HG03432 (cell line): ENCODE data around the gene TNFRSF8.
"Not testable (repeated sequence)": the region's sequence is repeated elsewhere in the genome, so short reads cannot be mapped to it uniquely, and the experiment has no call there.

Experiments used
- ATAC-seq: cut with Tn5 transposase; IDR thresholded peaks from one replicate; pipeline ENCODE4 v1.9.1; 2021; ENCODE audit warnings: mild to moderate bottlenecking, moderate library complexity; ENCODE audit not compliant: unreplicated experiment

Gene TNFRSF8

DNA sequence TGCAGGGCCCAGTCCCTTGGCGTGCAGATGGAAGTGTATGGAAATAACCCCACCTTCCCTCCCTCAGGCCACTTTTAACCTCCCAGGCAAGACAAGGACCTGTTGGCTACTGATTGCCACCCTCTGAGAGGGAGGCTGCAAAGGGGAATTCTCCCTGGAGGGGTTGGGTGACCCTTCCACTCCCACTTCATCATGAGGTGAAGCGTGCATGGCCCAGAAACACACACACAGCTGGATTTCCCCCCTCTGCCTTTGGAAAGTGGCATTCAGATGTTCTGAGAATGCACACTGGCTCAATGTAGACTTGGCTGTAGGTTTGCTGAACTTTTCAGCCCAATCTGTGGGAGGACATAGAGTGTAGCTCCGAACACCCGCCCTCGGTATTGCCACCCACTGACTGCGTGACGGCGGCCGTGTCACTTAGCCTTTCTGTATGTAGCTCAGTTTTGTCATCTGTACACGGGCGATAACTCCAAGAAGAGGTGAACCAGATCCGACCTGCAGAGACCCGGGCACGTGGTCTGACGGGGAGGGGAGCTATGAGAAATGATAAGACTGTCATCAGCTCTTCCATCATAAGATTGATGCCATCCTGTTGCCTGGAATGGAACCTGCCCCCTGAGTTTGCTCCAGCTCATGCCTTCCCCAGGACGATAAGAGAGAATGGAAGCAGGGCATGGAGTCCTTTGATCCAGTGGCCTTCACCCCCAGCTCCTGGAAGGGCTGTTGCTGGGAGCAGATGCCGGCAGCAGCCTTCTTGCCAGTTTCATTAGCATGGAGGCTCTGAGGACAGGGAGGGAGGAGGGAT, 24.5 kb upstream of the TNFRSF8 start:
- no peak for ATAC-seq

- ATAC-seq = no peak
Observed at GRCh38 chr1:12039164-12039525, 24.0 kb upstream of the TNFRSF8 start.

DNA sequence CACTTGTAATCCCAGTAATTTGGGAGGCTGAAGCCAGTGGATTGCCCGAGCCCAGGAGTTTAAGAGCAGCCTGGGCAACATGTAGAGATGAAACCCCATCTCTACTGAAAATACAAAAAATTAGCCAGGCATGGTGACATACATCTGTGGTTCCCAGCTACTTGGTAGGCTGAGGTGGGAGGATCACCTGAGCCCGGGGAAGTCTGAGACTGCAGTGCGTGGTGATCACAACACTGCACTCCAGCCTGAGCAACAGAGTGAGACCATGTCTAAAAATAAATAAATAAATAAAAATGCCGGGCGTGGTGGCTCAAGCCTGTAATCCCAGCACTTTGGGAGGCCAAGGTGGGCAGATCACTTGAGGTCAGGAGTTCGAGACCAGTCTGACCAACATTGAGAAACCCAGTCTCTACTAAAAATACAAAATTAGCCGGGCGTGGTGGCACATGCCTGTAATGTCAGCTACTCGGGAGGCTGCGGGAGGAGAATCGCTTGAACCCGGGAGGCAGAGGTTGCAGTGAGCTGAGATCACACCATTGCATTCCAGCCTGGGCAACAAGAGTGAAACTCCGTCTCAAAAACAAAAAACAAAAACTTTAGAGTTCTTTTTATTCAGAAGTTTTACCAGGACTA, 23.2 kb upstream of the TNFRSF8 start:
- ATAC-seq = peak; percentile 47

GRCh38 chr1:12040457-12041051, 22.5 kb upstream of the TNFRSF8 start:
- ATAC-seq = peak; percentile 71

DNA sequence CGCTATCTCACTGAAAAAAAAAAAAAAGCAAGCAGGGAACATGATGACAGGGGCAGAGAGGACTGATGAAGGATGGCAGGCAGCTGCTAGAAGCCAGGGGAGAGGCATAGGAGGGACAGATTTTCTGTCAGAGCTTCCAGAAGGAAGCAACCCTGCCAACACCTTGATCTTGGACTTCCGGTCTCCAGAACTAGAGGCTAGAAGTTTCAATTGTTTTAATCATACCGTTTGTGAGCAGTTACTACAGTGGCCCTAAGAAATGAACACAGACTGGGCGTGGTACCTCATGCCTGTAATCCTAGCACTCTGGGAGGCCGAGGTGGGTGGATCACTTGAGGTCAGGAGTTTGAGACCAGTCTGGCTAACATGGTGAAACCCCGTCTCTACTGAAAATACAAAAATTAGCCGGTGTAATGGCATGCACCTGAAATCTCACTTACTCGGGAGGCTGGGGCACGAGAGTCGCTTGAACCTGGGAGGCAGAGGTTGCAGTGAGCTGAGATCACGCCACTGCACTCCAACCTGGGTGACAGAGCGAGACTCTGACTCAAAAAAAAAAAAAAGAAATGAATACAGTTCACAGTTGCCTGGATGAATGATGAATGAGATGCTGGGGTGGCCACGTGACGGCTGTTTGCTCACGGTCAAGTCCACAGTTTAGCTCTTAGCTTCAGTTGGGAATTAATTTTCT, 18.8 kb upstream of the TNFRSF8 start:
- not testable (repeated sequence) for ATAC-seq

GRCh38 chr1:12046749-12047119, 16.4 kb upstream of the TNFRSF8 start:
- no peak for ATAC-seq

GRCh38 chr1:12047120-12047876, 15.8 kb upstream of the TNFRSF8 start:
- ATAC-seq = peak; percentile 49

- ATAC-seq = no peak
Observed at GRCh38 chr1:12048372-12048771, 14.7 kb upstream of the TNFRSF8 start.

GRCh38 chr1:12049616-12050015, 13.5 kb upstream of the TNFRSF8 start:
- ATAC-seq = no peak

DNA sequence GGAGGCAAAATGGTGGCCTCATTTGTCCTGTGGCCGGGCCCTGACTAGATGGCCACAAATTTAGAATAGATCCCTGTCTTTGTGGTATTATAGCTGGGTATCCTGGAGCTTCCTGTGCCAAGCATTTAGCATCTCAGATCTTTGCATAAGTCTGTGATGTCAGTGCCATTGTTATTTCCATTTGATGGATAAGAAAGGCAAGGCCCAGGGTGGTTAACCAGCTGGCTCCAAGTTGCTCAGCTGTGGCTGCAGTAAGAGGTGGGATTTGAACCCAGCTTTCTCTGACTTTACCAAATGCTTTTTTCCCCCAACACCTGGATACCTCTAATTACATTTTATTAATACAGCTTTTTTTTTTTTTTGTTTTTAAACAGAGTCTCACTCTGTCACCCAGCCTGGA, 11.7 kb upstream of the TNFRSF8 start:
- no peak for ATAC-seq

GRCh38 chr1:12052008-12052573, 11.0 kb upstream of the TNFRSF8 start:
- peak; percentile 62 for ATAC-seq

- ATAC-seq = no peak
Observed at GRCh38 chr1:12052997-12053686, 10.0 kb upstream of the TNFRSF8 start.

GRCh38 chr1:12053752-12054548, 9.2 kb upstream of the TNFRSF8 start:
- ATAC-seq = no peak

DNA sequence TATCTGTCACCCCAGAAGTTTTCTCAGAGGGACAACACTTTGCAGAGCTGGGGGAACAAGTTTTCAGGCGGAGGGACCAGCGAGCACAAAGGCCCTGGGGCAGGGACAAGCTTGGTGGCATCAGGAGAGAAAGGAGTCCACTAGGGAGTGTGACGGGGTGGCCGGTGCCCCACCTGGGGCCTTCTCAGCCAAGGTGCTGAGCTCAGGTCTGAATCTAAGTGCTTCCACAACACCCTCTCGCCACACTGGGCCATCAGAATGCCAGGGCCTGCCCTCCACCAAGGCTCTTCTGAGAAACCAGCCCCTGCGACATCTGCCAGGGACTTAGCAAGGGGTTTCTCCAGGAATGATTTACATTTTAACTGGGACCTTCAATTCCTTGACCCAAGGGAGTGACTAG, 7.8 kb upstream of the TNFRSF8 start:
- ATAC-seq = no peak

GRCh38 chr1:12056331-12056841, 6.7 kb upstream of the TNFRSF8 start:
- ATAC-seq = no peak

DNA sequence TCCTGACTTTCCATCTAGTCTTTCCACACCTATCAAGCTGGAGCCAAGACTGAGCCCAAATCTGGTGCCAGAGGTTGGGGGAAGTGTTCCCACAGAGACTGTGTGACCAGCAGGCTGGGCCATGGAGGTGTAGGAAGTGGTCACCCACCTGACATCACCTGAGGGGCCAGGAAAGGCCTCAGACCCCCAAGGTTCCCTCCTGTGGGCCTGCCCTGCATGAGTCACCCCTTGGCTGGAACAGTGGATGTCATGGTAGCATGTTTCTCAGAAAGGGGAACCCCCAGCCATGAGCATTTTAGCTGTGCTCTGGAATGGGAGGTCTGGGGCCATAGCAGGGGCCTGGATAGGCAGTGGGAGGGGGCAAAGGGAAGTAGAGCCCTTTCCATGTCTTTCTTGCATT, 5.7 kb upstream of the TNFRSF8 start:
- no peak for ATAC-seq

DNA sequence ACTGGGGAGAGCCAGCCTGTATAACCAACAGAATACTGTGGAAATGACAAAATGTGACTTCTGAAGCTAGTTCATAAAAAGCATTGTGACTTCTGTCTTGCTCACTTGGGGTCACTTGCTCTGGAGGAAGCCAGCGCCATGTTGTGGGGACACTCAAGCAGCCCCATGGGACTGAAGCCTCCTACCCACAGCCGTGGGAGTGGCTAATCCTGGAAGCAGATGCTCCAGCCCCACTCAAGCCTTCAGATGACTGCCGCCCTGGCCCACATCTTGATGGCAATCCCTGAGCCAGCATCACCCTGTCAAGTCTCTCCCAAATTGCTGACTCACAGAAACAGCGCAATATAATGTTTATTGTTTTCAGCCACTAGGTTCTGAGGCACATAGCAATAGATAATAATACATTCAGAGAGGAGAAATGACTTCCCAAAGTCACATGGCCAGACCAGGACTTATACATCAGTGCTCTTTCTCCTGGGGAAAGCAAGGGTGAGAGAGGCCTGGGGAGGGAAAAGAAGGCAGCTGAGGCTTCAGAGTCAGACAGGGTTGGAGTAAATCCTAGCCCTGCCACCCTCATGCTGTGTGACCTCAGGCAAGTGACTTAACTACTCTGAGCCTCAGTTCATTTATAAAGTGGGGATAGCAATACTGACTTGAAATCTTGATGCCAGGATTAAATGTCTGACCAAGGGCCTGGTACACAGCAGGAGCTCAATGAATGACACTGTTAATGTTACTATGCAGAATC, 5.0 kb upstream of the TNFRSF8 start:
- no peak for ATAC-seq

DNA sequence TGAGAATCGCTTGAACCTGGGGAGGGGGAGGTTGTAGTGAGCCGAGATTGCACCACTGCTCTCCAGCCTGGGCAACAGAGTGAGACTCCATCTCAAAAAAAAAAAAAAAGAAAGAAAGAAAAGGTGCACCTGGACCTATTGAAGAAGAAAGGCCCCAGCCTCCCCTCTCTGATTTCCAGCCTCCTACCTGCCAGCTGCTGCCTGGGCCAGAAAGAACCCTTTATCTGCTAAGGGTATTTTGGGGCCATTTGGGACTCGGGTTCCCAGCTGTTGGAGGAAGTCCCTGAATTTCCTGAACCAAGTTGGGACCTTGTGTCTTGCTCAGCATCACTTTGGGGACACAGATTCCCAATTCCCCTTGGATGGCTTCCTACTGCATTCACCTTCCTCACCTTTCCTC, 3.9 kb upstream of the TNFRSF8 start:
- no peak for ATAC-seq
